B cell (primary cell): Measurements from ENCODE around the gene SNED1.

Experiments used
- EZH2 ChIP-seq: IDR thresholded peaks from 2 replicates; pipeline ENCODE4 v1.6.1; 2012; ENCODE audit warnings: borderline replicate concordance, low read depth, mild to moderate bottlenecking, moderate library complexity, low read length; ENCODE audit not compliant: insufficient read depth, poor library complexity, severe bottlenecking
- TF ChIP-seq, protein P1 (sequence below): fragments of 200-600 bp; IDR thresholded peaks from one replicate; pipeline ENCODE4 v1.8.0; 2022; ENCODE audit warnings: antibody characterized with exemption, mild to moderate bottlenecking

DNA sequence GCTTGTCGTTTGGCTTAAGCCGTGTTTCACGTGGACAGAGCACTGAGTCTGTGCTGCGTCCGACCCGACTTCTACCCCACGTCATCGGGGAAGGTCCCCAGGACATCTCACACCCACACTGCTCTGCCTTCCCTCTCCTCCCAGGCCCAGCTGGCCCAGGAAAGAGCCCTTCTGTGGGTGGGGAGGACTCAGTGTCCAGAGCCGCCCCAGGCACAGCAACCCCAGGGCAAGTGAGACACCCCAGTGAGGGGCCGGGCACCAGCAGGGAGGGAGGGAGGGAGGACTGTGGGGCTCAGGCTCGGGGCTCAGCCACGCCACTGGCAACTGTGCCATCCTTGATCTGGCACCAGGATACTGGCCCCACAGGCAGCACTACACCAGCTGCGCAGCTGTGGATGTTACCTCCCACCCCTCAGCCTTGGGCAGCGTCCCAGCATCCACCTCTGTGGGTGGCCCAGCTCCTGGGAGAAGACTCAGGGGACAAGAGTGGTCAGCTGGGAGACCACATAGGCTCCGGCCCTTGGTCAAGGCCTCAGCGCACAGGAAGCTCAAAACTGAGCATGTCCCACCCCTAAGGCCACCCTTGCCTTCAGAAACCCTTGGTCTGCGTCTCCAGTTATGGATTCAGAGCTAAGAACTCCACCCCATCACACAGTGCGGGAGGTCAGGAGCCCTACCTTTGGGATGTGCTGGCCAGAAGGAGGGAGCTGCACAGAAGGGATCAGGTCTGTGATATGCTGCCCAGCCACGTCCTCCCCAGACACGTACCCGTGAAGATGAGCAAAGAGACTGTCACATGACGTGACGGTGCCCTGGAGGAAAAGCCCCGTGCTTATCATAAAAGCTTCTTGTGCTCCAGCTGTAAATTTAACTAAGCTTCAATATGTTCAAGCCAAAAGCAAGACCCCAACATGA is 139.1 kb downstream of the SNED1 start:
- TF ChIP-seq, protein P1, sequence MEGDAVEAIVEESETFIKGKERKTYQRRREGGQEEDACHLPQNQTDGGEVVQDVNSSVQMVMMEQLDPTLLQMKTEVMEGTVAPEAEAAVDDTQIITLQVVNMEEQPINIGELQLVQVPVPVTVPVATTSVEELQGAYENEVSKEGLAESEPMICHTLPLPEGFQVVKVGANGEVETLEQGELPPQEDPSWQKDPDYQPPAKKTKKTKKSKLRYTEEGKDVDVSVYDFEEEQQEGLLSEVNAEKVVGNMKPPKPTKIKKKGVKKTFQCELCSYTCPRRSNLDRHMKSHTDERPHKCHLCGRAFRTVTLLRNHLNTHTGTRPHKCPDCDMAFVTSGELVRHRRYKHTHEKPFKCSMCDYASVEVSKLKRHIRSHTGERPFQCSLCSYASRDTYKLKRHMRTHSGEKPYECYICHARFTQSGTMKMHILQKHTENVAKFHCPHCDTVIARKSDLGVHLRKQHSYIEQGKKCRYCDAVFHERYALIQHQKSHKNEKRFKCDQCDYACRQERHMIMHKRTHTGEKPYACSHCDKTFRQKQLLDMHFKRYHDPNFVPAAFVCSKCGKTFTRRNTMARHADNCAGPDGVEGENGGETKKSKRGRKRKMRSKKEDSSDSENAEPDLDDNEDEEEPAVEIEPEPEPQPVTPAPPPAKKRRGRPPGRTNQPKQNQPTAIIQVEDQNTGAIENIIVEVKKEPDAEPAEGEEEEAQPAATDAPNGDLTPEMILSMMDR = no peak
- TF ChIP-seq EZH2 = no peak
